Measurements from ENCODE around the gene POLR2H.

The POLR2H gene

GRCh38 chr3:184360070-184360928 lies 1.2 kb upstream of the POLR2H start:
- H3K4me3 ChIP-seq (ENCODE audit: low read depth, low read length): peak overlapping the region; percentile 80
- TF ChIP-seq, protein P1, sequence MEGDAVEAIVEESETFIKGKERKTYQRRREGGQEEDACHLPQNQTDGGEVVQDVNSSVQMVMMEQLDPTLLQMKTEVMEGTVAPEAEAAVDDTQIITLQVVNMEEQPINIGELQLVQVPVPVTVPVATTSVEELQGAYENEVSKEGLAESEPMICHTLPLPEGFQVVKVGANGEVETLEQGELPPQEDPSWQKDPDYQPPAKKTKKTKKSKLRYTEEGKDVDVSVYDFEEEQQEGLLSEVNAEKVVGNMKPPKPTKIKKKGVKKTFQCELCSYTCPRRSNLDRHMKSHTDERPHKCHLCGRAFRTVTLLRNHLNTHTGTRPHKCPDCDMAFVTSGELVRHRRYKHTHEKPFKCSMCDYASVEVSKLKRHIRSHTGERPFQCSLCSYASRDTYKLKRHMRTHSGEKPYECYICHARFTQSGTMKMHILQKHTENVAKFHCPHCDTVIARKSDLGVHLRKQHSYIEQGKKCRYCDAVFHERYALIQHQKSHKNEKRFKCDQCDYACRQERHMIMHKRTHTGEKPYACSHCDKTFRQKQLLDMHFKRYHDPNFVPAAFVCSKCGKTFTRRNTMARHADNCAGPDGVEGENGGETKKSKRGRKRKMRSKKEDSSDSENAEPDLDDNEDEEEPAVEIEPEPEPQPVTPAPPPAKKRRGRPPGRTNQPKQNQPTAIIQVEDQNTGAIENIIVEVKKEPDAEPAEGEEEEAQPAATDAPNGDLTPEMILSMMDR (IDR thresholded peaks at IDR 0.05; ENCODE audit: low read depth, low read length): no peak
- DNase-seq (ENCODE audit: low read depth, low spot score): no peak
- in situ Hi-C loops (cut with HindIII; ENCODE audit: low sequenced_read_pairs): no loop called here

GRCh38 chr3:184360929-184361531 lies 480 bp upstream of the POLR2H start:
- H3K4me3 ChIP-seq (ENCODE audit: low read depth, low read length): peak overlapping the region; percentile 80
- TF ChIP-seq, protein P1 (IDR thresholded peaks at IDR 0.05; ENCODE audit: low read depth, low read length): no peak
- no peak for DNase-seq (ENCODE audit: low read depth, low spot score)
- in situ Hi-C loops (cut with HindIII; ENCODE audit: low sequenced_read_pairs): no loop called here

DNA sequence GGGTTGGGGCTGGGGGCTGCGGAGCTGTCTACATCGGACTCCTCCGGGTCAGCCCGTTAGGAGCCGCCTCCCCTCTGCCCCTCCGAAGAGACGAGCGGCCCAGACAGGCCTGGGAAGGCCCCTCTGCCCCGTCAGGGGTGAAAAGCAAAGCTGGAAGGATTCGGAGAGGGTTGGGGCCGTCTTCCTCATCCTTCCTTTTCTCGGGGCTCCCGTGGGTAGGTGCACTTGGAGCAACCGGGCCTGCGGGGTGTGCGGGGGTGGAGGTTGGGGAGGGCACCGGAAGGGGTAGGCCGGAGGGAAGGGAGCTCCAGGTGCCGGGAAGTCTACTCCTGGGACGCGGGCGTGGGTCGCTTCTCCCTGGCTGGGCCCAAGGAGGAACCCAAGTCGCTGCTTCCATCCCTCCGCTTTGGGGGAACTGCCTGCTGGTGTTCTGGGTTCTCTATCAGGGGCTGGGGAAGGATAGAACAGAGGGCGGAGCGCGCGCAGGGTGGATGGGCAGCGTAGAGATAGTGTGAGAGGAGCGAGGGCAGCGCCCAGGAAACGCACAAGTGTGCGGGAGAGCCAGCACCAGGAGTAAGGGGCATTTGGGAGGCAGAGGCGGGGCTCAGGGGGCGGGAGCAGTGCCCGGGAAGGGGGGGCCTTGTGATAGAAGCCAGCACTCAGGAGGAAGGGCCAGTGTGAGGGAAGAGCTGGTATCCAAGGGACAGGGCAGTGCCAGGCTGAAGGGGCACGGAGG lies 590 bp downstream of the POLR2H start:
- peak; percentile 72 for DNase-seq (ENCODE audit: low read depth, low spot score)
- in situ Hi-C loops (cut with HindIII; ENCODE audit: low sequenced_read_pairs): no loop called here
- H3K4me3 ChIP-seq (ENCODE audit: low read depth, low read length): peak overlapping the region; percentile 80
- TF ChIP-seq, protein P1 (IDR thresholded peaks at IDR 0.05; ENCODE audit: low read depth, low read length): no peak

- in situ Hi-C loops (cut with HindIII; ENCODE audit: low sequenced_read_pairs): no loop called here
- peak overlapping the region; percentile 80 for H3K4me3 ChIP-seq (ENCODE audit: low read depth, low read length)
- peak; percentile 98 for DNase-seq (ENCODE audit: low read depth, low spot score)
- TF ChIP-seq, protein P1 (IDR thresholded peaks at IDR 0.05; ENCODE audit: low read depth, low read length): peak; percentile 68
Observed at GRCh38 chr3:184362668-184363546, 1.4 kb downstream of the POLR2H start.

DNA sequence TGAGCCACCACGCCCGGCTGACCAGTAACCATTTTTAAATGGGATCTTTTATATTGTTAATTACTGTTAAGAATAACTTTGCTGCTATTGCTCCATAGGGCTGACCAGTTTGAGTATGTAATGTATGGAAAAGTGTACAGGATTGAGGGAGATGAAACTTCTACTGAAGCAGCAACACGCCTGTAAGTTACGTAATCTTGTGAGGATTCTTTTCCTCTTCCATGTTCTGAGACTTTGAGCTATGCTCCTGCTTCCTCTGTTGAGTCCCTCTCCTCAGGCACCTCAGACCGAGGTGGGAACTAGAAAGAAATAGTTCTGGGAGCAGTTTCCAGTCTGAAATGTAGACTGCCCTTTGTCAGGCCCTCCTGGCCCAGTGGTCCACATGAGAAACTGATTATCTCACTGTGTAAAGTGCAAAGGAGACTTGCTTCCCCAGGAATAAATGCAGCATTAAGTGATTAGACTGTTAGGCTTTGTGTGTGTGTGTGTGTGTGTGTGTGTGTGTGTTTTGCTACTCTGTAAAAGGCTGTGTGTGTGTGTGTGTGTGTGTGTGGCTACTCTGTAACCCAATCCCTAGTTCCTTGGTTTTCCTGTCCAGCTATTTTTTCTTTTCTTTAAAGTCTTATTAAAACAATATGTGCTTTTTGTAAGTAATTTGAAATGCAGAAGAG lies 5.2 kb downstream of the POLR2H start:
- peak; percentile 60 for DNase-seq (ENCODE audit: low read depth, low spot score)
- TF ChIP-seq, protein P1 (IDR thresholded peaks at IDR 0.05; ENCODE audit: low read depth, low read length): no peak
- in situ Hi-C loops (cut with HindIII; ENCODE audit: low sequenced_read_pairs): no loop called here
- no peak overlapping the region for H3K4me3 ChIP-seq (ENCODE audit: low read depth, low read length)
